Measurements from ENCODE around the gene CDCA7L. TPM values are rescaled to one million over a fixed set of nuclear protein-coding genes. Genes with fewer than 3 reads are reported as not detected.

CDCA7L gene
- total RNA-seq, 1 donor from 2014 or later = 6.1 TPM

DNA sequence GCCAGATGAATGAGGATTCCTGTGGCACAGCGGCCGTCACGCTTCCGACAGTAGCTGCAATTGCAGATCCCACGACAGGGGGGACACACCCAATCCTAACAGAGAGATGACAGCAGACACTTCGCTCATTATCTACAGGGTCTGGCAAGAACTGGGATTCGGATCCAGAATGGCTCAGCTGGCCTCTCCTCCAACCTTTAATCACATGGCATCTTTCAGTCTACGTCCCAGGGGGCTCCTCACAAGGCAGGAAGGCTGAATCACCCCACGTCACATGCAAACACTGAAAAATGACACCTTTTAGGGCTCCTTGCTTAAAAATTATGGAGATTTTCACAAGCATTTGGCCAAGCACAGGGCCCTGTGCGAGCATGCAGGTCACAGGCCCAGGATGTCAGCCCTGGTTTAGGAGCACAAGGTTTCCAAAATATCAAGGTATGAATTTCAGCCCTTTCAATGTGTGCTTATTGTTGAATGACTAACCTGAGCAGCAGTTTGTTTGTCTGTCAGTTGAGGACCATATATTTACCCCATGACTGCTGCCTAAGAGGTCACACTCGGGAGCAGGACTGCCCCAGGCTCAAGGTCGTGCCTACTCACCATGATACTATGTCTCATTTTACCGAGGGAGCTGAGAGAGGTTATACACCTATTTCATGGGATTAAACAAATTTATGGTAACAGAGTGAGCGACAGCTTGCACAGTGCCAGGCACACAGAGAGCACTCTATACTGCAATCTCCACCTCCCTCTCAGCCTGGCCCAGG, 42.5 kb downstream of the CDCA7L start:
- Mint-ChIP-seq H3K4me3 (ENCODE audit: unreplicated experiment) (no peak overlapping the region), H3K9me3 (ENCODE audit: unreplicated experiment) (peaks cover 1% of the 10 kb centered on the region), H3K4me1 (ENCODE audit: low read depth, unreplicated experiment) (peaks cover 5% of the 10 kb centered on the region), H3K27me3 (ENCODE audit: unreplicated experiment) (no peaks in the 10 kb centered on the region), H3K27ac (ENCODE audit: unreplicated experiment) (no peak overlapping the region), H3K36me3 (ENCODE audit: unreplicated experiment) (peaks cover 3% of the 10 kb centered on the region)
- TF ChIP-seq, protein P1, sequence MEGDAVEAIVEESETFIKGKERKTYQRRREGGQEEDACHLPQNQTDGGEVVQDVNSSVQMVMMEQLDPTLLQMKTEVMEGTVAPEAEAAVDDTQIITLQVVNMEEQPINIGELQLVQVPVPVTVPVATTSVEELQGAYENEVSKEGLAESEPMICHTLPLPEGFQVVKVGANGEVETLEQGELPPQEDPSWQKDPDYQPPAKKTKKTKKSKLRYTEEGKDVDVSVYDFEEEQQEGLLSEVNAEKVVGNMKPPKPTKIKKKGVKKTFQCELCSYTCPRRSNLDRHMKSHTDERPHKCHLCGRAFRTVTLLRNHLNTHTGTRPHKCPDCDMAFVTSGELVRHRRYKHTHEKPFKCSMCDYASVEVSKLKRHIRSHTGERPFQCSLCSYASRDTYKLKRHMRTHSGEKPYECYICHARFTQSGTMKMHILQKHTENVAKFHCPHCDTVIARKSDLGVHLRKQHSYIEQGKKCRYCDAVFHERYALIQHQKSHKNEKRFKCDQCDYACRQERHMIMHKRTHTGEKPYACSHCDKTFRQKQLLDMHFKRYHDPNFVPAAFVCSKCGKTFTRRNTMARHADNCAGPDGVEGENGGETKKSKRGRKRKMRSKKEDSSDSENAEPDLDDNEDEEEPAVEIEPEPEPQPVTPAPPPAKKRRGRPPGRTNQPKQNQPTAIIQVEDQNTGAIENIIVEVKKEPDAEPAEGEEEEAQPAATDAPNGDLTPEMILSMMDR (IDR thresholded peaks at IDR 0.05; ENCODE audit: partially characterized antibody, unreplicated experiment) = no peak
- DNase-seq = peak; percentile 37

DNA sequence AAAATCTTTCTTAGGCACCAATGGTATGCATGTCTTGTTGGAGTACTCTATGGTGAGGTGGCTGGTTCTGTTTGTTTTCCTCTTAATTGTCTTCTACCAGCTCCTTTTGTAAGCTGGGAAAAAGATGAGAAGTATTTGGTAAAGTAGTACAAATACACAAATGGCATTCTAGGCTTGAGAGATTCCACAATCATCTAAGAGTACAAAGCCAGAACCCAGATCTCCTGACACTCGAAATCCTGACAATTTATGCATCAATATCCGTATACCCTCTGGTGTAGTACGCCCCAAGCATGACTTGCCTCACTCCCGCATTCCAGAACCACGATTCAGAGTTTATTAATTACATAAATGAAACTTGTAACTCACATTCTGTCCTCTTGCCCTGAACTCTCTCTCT, 43.5 kb downstream of the CDCA7L start:
- TF ChIP-seq, protein P1 (IDR thresholded peaks at IDR 0.05; ENCODE audit: partially characterized antibody, unreplicated experiment) = no peak
- Mint-ChIP-seq H3K27ac (ENCODE audit: unreplicated experiment) (no peak overlapping the region), H3K36me3 (ENCODE audit: unreplicated experiment) (peaks cover 3% of the 10 kb centered on the region), H3K9me3 (ENCODE audit: unreplicated experiment) (peaks cover 1% of the 10 kb centered on the region), H3K27me3 (ENCODE audit: unreplicated experiment) (no peaks in the 10 kb centered on the region), H3K4me3 (ENCODE audit: unreplicated experiment) (no peak overlapping the region), H3K4me1 (ENCODE audit: low read depth, unreplicated experiment) (peaks cover 5% of the 10 kb centered on the region)
- DNase-seq = no peak

DNA sequence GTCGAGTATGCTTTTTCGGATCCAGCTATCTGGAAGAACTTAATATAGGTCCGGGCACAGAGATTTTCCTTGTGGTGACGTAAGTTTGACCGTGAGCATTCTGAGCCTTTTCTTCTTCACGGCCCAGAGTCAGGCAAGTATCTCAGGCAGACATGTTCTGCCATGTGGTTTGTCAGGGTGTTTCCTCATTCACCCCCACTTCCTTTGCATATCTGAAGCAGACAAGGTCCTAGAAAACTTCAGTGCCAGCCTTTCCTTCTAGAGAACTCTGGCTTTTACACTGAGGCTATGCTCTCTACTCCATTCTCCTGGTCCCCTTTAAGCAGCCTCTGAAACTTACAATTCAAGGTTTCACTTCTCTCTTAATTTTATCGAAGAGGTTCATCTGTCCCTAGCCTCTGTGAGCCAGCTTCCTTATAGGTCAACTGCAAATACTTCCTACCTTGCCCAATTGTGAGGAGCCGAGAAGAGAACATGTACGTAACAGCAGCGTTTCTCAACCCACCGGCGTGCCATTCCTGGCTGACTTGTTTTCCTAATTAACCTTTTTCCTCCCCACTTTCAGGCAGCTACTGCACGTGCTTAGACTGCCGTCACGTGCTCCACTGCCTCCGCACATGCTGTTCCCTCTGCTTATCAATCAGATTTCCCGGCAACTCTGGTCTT, 47.3 kb downstream of the CDCA7L start:
- Mint-ChIP-seq H3K27me3 (ENCODE audit: unreplicated experiment) (no peaks in the 10 kb centered on the region), H3K27ac (ENCODE audit: unreplicated experiment) (no peak overlapping the region), H3K4me1 (ENCODE audit: low read depth, unreplicated experiment) (peaks cover 5% of the 10 kb centered on the region), H3K4me3 (ENCODE audit: unreplicated experiment) (no peak overlapping the region), H3K36me3 (ENCODE audit: unreplicated experiment) (peaks cover 3% of the 10 kb centered on the region), H3K9me3 (ENCODE audit: unreplicated experiment) (no peaks in the 10 kb centered on the region)
- TF ChIP-seq, protein P1 (IDR thresholded peaks at IDR 0.05; ENCODE audit: partially characterized antibody, unreplicated experiment) = no peak
- DNase-seq = no peak

DNA sequence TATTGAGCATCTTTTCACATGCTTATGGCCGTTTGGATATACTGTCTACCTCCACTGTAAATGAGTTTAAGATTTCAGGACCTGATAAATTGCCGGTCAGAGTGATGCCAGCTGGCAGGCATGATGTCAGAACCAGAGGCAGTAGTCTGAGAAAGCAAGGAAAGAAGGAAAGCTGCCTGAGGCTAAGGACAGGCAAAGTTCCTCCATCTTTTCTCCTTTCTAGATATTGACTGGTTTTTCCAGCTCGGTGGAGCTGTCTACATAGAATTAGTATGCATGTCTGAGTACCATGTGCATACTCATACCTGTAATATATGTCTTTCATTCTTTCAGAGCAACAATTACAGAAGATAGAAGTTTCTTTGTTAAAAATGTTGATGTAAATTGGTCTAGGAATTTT, 52.3 kb downstream of the CDCA7L start:
- Mint-ChIP-seq H3K27ac (ENCODE audit: unreplicated experiment) (no peak overlapping the region), H3K36me3 (ENCODE audit: unreplicated experiment) (no peaks in the 10 kb centered on the region), H3K9me3 (ENCODE audit: unreplicated experiment) (no peaks in the 10 kb centered on the region), H3K4me1 (ENCODE audit: low read depth, unreplicated experiment) (no peaks in the 10 kb centered on the region), H3K27me3 (ENCODE audit: unreplicated experiment) (no peaks in the 10 kb centered on the region), H3K4me3 (ENCODE audit: unreplicated experiment) (no peak overlapping the region)
- no peak for DNase-seq
- TF ChIP-seq, protein P1 (IDR thresholded peaks at IDR 0.05; ENCODE audit: partially characterized antibody, unreplicated experiment) = no peak

DNA sequence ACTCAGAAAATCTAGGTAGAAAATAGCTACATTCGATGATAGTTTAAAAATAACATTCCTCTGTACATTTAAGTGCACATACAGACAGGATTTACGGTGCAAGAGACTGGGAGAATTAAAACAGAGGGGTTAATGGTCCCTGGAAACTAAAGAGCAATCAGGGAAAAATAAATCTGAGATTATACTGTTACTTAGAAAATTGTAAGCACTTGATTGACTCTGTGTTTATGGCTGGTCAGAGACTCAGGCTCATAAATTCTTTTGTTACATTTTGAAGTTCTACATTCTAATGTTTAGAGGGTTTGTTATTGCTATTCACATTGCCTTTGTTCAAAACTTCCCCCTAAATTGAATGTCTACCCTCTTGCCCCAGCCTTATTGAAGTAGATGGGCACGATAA, 54.4 kb downstream of the CDCA7L start:
- H3K27me3 Mint-ChIP-seq (ENCODE audit: unreplicated experiment) = no peaks in the 10 kb centered on the region
- H3K9me3 Mint-ChIP-seq (ENCODE audit: unreplicated experiment) = no peaks in the 10 kb centered on the region
- no peak overlapping the region for H3K4me3 Mint-ChIP-seq (ENCODE audit: unreplicated experiment)
- H3K36me3 Mint-ChIP-seq (ENCODE audit: unreplicated experiment) = no peaks in the 10 kb centered on the region
- DNase-seq = no peak
- TF ChIP-seq, protein P1 (IDR thresholded peaks at IDR 0.05; ENCODE audit: partially characterized antibody, unreplicated experiment) = no peak
- no peaks in the 10 kb centered on the region for H3K4me1 Mint-ChIP-seq (ENCODE audit: low read depth, unreplicated experiment)
- no peak overlapping the region for H3K27ac Mint-ChIP-seq (ENCODE audit: unreplicated experiment)

Data from glutamatergic neuron (in vitro differentiated cells).